ENCODE data around the gene KCTD16. TPM values are rescaled to one million over a fixed set of nuclear protein-coding genes. Genes with fewer than 3 reads are reported as not detected.

Gene KCTD16
- total RNA-seq, 6 experiments from 2014 or later = under 0.01 to 0.02 (median 0.02) TPM; not detected in 3

GRCh38 chr5:144429905-144430304 is 259.2 kb downstream of the KCTD16 start:
- WGBS (ENCODE audit: insufficient coverage, low coverage, low lambda C conversion rate, missing lambda C conversion rate) = 71% methylated on average over 1 of the region's 1 CpG
- ATAC-seq (no peak), DNase-seq (no peak)
- intact Hi-C loops (cut with DNase I) = no loop called here
- H3K27ac ChIP-seq = no peak overlapping the region
- H3K9me3 ChIP-seq = no peaks in the 10 kb centered on the region
- H3K27me3 ChIP-seq = no peaks in the 10 kb centered on the region
- no peak overlapping the region for H3K4me3 ChIP-seq
- H3K4me1 ChIP-seq = peaks cover 0 to 5% (median 0%) of the 10 kb centered on the region in 4 donors
- TF ChIP-seq POLR2A (IDR thresholded peaks at IDR 0.05) (no peak), CTCF (IDR thresholded peaks at IDR 0.05) (no peak)
- no peaks in the 10 kb centered on the region for H3K36me3 ChIP-seq

- peak; percentile 49 to 83 (median 60) for ATAC-seq
- peaks cover 0 to 5% (median 0%) of the 10 kb centered on the region in 4 donors for H3K4me1 ChIP-seq
- no peak overlapping the region for H3K4me3 ChIP-seq
- DNase-seq = peak in 1 of 3 donors; percentile 45
- H3K36me3 ChIP-seq = no peaks in the 10 kb centered on the region
- peak overlapping the region in 1 of 3 donors; percentile 9 for H3K27ac ChIP-seq
- H3K27me3 ChIP-seq = no peaks in the 10 kb centered on the region
- 47% methylated on average over 4 of the region's 4 CpGs for WGBS (ENCODE audit: insufficient coverage, low coverage, low lambda C conversion rate, missing lambda C conversion rate)
- no peak for TF ChIP-seq CTCF (IDR thresholded peaks at IDR 0.05)
- no peak for TF ChIP-seq POLR2A (IDR thresholded peaks at IDR 0.05)
- H3K9me3 ChIP-seq = no peaks in the 10 kb centered on the region
- intact Hi-C loops (cut with DNase I) = no loop called here
Observed at GRCh38 chr5:144433140-144433822, 262.6 kb downstream of the KCTD16 start.

GRCh38 chr5:144433893-144434292 is 263.2 kb downstream of the KCTD16 start:
- ATAC-seq (peak in 1 of 4 donors; percentile 14), DNase-seq (no peak)
- TF ChIP-seq POLR2A (IDR thresholded peaks at IDR 0.05) = no peak
- no peak for TF ChIP-seq CTCF (IDR thresholded peaks at IDR 0.05)
- H3K4me1 ChIP-seq = peaks cover 0 to 5% (median 0%) of the 10 kb centered on the region in 4 donors
- H3K27me3 ChIP-seq = no peaks in the 10 kb centered on the region
- intact Hi-C loops (cut with DNase I) = no loop called here
- no peak overlapping the region for H3K4me3 ChIP-seq
- H3K9me3 ChIP-seq = no peaks in the 10 kb centered on the region
- no peak overlapping the region for H3K27ac ChIP-seq
- 79% methylated on average over 3 of the region's 3 CpGs for WGBS (ENCODE audit: insufficient coverage, low coverage, low lambda C conversion rate, missing lambda C conversion rate)
- H3K36me3 ChIP-seq = no peaks in the 10 kb centered on the region

GRCh38 chr5:144436007-144436406 is 265.3 kb downstream of the KCTD16 start:
- DNase-seq (no peak), ATAC-seq (no peak)
- no peak overlapping the region for H3K4me3 ChIP-seq
- intact Hi-C loops (cut with DNase I) = no loop called here
- TF ChIP-seq POLR2A (IDR thresholded peaks at IDR 0.05) (no peak), CTCF (IDR thresholded peaks at IDR 0.05) (no peak)
- no peaks in the 10 kb centered on the region for H3K27me3 ChIP-seq
- H3K4me1 ChIP-seq = peaks cover 0 to 5% (median 0%) of the 10 kb centered on the region in 4 donors
- no peaks in the 10 kb centered on the region for H3K36me3 ChIP-seq
- no peak overlapping the region for H3K27ac ChIP-seq
- H3K9me3 ChIP-seq = no peaks in the 10 kb centered on the region
- WGBS (ENCODE audit: insufficient coverage, low coverage, low lambda C conversion rate, missing lambda C conversion rate) = 100% methylated on average over 1 of the region's 1 CpG

All from right lobe of liver (tissue), 6 donors.